ENCODE results near the gene TMED1. TPM values are rescaled to one million over a fixed set of nuclear protein-coding genes. Genes with fewer than 3 reads are reported as not detected.

TMED1 gene
- total RNA-seq, 6 donors from 2014 or later, result 11.3 to 40.7 (median 25.1) TPM

DNA sequence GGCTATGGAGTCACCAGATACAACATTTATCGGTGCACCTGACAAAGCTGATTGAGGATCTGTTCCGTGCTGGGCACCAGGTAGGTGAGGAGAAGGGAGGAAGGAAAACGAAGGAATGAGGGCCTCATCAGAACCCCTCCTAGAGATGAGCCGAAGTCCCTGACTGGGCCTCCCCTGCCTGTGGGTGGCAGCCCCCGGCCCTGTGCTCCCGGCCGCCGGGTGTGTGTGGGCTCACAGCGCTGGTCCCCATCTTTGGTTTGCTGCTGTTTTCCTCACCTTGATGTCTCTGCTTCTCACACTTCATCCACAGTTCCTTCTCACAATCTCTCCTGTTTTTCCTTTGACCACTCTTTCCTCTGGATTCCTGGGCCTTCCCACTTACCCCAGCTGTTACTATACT, 32.8 kb downstream of the TMED1 start:
- no peaks in the 10 kb centered on the region for H3K27me3 ChIP-seq
- TF ChIP-seq POLR2A (IDR thresholded peaks at IDR 0.05), result no peak
- no peak for TF ChIP-seq EP300 (IDR thresholded peaks at IDR 0.05)
- TF ChIP-seq POLR2AphosphoS5 (IDR thresholded peaks at IDR 0.05), result no peak
- no peak for TF ChIP-seq CTCF (IDR thresholded peaks at IDR 0.05)

GRCh38 chr19:10802479-10802878, 33.5 kb downstream of the TMED1 start:
- Histone ChIP-seq H3K9me3 (no peaks in the 10 kb centered on the region), H3K4me1 (peaks cover 0 to 5% (median 0%) of the 10 kb centered on the region in 4 donors), H3K27me3 (no peaks in the 10 kb centered on the region), H3K4me3 (no peak overlapping the region), H3K27ac (no peak overlapping the region), H3K36me3 (peaks cover 54 to 97% (median 82%) of the 10 kb centered on the region in 4 donors)
- WGBS, 2 donors, result 100% methylated on average over 3 to 5 of the region's 5 CpGs
- DNase-seq, result no peak
- TF ChIP-seq POLR2AphosphoS5 (IDR thresholded peaks at IDR 0.05) (no peak), POLR2A (IDR thresholded peaks at IDR 0.05) (no peak), CTCF (IDR thresholded peaks at IDR 0.05) (no peak), EP300 (IDR thresholded peaks at IDR 0.05) (no peak)
- no peak for ATAC-seq (ENCODE audit: low FRiP score in 2 of 2)

More for the DNA sequence above, 32.8 kb downstream of the TMED1 start:
- DNase-seq, result no peak
- WGBS, 2 donors, result 98% methylated on average over 9 of the region's 9 CpGs
- peaks cover 48 to 96% (median 77%) of the 10 kb centered on the region in 4 donors for H3K36me3 ChIP-seq
- no peaks in the 10 kb centered on the region for H3K9me3 ChIP-seq
- H3K27ac ChIP-seq, result no peak overlapping the region
- peaks cover 0 to 5% (median 0%) of the 10 kb centered on the region in 4 donors for H3K4me1 ChIP-seq
- no peak for ATAC-seq (ENCODE audit: low FRiP score in 2 of 2)
- no peak overlapping the region for H3K4me3 ChIP-seq

- H3K4me1 ChIP-seq, result peaks cover 0 to under 1% (median 0%) of the 10 kb centered on the region in 4 donors
- ATAC-seq (ENCODE audit: low FRiP score in 2 of 2), result no peak
- H3K27ac ChIP-seq, result no peak overlapping the region
- no peak for TF ChIP-seq POLR2AphosphoS5 (IDR thresholded peaks at IDR 0.05)
- no peak for TF ChIP-seq CTCF (IDR thresholded peaks at IDR 0.05)
- TF ChIP-seq POLR2A (IDR thresholded peaks at IDR 0.05), result no peak
- no peak for TF ChIP-seq EP300 (IDR thresholded peaks at IDR 0.05)
- no peak overlapping the region for H3K4me3 ChIP-seq
- 74 to 87% methylated on average over 9 of the region's 9 CpGs for WGBS, 2 donors
- H3K27me3 ChIP-seq, result no peaks in the 10 kb centered on the region
- H3K9me3 ChIP-seq, result no peaks in the 10 kb centered on the region
- H3K36me3 ChIP-seq, result peaks cover 57 to 99% (median 90%) of the 10 kb centered on the region in 4 donors
- DNase-seq, result no peak
These were observed 35.5 kb downstream of the TMED1 start for GRCh38 chr19:10800488-10800887.

- WGBS, 2 donors, result 68 to 79% methylated on average over 11 to 19 of the region's 19 CpGs
- TF ChIP-seq EP300 (IDR thresholded peaks at IDR 0.05) (no peak), POLR2AphosphoS5 (IDR thresholded peaks at IDR 0.05) (no peak), CTCF (IDR thresholded peaks at IDR 0.05) (no peak), POLR2A (IDR thresholded peaks at IDR 0.05) (no peak)
- Histone ChIP-seq H3K4me1 (no peaks in the 10 kb centered on the region), H3K4me3 (no peak overlapping the region), H3K9me3 (no peaks in the 10 kb centered on the region), H3K36me3 (peaks cover 63 to 100% (median 93%) of the 10 kb centered on the region in 4 donors), H3K27ac (peak overlapping the region in 2 of 4 donors; percentile 18 to 30), H3K27me3 (no peaks in the 10 kb centered on the region)
- ATAC-seq (ENCODE audit: low FRiP score in 2 of 2), result no peak
- no peak for DNase-seq
These were observed 38.3 kb downstream of the TMED1 start for GRCh38 chr19:10797541-10798256.

DNA sequence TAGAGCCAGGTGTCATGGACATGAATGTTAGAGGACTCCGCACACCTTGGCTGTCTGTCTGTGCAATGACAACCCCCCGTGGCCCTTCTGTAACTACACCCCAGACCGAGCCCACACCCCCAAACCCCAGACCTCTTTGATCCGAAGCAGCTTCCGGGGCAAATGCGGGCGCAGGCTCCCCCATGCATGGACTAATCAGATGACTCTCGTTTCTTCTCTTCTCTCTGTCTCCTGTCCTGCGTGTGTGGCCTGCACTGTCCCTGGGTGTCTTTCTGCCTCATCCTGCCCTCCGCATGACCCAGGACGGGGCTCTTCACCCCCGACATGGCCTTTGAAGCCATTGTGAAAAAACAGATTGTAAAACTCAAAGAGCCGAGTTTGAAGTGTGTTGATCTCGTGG, 38.9 kb downstream of the TMED1 start:
- no peaks in the 10 kb centered on the region for H3K27me3 ChIP-seq
- no peaks in the 10 kb centered on the region for H3K9me3 ChIP-seq
- H3K27ac ChIP-seq, result peak overlapping the region in 2 of 4 donors; percentile 11 to 18
- ATAC-seq (ENCODE audit: low FRiP score in 2 of 2), result no peak
- no peak for DNase-seq
- TF ChIP-seq CTCF (IDR thresholded peaks at IDR 0.05), result no peak
- TF ChIP-seq POLR2AphosphoS5 (IDR thresholded peaks at IDR 0.05), result no peak
- no peak for TF ChIP-seq POLR2A (IDR thresholded peaks at IDR 0.05)
- no peak for TF ChIP-seq EP300 (IDR thresholded peaks at IDR 0.05)
- WGBS, 2 donors, result 85 to 91% methylated on average over 14 of the region's 14 CpGs
- no peaks in the 10 kb centered on the region for H3K4me1 ChIP-seq
- no peak overlapping the region for H3K4me3 ChIP-seq
- H3K36me3 ChIP-seq, result peaks cover 57 to 100% (median 92%) of the 10 kb centered on the region in 4 donors

Data from upper lobe of left lung (tissue), 6 donors.